Stimulated activated CD8-positive, alpha-beta memory T cell treated with anti-CD3 and anti-CD28 coated beads, Interleukin-12 subunit alpha, Interleukin-12 subunit beta, amount 100 ng/mL, for 1 hour (primary cell): ENCODE measurements around the gene MON2.
"Not testable (repeated sequence)": the region's sequence is repeated elsewhere in the genome, so short reads cannot be mapped to it uniquely, and the experiment has no call there.

Experiments
- DNase-seq: peaks from one replicate; pipeline ENCODE4 v3.0.0-alpha.2; 2020; ENCODE audit warnings: low read depth

MON2 gene

GRCh38 chr12:62481843-62482540 is 15.4 kb downstream of the MON2 start:
- DNase-seq, result no peak

DNA sequence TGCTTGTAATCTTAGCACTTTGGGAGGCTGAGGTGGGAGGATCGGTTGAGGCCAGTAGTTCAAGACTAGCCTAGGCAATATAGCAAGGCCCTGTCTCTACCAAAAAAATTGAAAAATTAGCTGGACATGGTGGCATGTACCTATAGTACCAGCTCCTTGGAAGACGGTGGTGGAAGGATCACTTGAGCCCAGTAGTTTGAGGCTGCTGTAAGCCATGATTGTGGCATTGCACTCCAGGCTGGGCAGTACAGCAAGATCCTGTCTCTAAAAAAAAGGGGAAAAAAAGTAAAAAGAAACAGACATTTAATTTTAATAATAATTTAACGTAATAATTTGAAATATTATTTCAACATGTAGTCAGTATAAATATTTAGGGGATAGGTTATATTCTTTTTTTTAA is 16.1 kb downstream of the MON2 start:
- no peak for DNase-seq

- no peak for DNase-seq
Observed at GRCh38 chr12:62484233-62484632, 17.6 kb downstream of the MON2 start.

GRCh38 chr12:62505786-62506185 is 39.2 kb downstream of the MON2 start:
- no peak for DNase-seq

- no peak for DNase-seq
Observed at GRCh38 chr12:62512901-62513300, 46.3 kb downstream of the MON2 start.

DNA sequence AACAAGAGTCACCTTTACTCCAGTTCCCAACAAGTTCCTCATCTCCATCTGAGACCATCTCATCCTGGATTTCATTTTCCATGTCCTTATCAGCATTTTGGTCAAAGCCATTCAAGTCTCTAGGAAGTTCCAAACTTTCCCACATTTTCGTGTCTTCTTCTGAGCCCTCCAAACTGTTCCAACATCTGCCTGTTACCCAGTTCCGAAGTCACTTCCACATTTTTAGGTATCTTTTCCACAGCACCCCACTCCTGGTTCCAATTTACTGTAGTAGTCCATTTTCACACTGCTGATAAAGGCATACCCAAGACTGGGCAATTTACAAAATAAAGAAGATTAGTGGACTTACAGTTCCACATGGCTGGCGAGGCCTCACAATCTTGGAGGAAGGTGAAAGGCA is 47.5 kb downstream of the MON2 start:
- DNase-seq, result not testable (repeated sequence)

- DNase-seq, result no peak
Observed at GRCh38 chr12:62516927-62517326, 50.3 kb downstream of the MON2 start.

DNA sequence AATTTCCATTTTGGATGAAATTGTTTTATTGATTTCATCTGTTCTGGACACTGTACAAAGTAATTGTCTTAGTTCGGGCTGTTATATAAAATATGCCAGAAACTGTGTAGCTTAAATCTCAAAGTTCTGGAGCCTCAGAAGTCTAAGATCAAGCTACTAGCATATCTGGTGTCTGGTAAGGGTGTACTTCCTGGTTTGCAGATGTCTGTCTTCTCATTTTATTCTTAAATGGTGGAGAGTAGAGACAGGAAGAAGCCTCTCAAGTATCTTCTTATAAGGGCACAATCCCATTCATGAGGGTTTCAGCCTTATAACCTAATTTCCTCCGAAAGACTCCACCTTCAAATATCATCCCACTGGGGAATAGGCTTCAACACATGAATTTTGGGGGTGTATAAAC is 51.3 kb downstream of the MON2 start:
- DNase-seq, result no peak

GRCh38 chr12:62519043-62519442 is 52.4 kb downstream of the MON2 start:
- DNase-seq, result no peak

DNA sequence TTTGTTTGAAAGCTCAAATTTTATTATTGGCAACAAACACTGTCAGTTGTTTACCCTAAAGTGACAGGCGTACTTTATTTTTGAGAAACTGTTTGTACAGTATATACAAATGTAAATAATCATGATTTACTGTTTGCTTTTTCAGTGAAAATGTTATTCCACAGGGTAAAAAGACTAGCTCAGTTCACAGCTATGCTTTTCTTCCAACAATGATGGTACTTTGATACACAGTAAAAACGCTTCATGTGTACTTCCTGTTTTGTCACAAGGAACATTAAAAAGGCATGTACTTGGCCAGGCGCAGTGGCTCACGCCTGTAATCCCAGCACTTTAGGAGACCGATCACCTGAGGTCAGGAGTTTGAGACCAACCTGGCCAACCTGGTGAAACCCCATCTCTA is 53.7 kb downstream of the MON2 start:
- no peak for DNase-seq

DNA sequence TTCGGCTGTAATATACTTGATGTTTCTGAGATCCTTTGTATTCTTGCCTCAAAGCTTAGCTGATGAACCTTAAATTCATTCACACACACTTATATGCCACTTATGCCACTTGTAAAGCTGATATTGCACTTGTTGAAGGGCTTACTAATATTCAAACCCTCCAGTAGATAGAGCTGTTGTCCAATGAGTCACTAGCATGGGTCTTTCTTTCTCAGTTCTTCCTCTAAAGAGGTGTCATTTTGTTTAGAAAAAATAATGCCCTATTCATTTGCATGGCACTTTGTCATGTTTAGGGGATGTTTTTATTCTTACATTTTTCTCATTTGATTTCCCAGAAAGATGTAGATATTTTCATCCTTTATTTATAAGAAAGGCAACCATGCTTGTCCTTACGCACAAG is 56.4 kb downstream of the MON2 start:
- no peak for DNase-seq

DNA sequence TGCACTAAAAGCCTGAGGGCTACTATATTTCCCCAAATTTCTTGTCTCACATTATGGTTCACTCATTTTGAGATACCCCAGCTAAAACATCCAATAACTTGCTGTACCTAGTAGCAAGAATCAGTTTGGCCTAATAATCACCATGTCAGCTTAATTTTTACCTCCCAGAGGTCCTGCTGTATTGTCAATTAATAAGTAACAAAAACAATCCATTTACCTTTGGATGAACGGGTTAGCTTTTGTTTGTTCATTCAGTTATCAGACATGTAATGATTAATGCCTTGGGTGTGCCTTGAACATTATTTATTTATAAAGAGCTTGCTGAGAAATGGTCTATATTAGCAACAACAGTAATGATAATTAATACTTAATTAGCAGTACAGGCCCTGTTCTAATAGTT is 57.0 kb downstream of the MON2 start:
- no peak for DNase-seq

DNA sequence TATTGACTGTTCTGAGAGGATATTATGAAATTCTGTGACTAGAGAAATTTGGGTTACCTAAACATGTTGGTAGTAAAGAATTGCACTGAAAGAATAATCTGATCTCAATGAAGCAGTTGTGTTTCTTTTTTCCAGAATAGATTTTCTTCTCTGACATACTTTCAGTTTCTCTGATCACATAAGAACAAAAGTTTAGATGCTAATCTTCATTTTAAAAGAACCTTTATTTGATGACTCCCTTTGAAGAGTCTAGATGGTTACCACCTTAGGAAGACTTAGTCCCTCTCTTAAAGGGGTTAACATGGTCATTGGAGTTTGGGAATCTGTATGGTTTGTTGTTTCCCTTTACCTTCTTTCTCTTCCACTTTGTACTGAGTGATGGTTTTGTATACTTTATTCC is 58.6 kb downstream of the MON2 start:
- no peak for DNase-seq

- no peak for DNase-seq
Observed at GRCh38 chr12:62530596-62530995, 64.0 kb downstream of the MON2 start.

DNA sequence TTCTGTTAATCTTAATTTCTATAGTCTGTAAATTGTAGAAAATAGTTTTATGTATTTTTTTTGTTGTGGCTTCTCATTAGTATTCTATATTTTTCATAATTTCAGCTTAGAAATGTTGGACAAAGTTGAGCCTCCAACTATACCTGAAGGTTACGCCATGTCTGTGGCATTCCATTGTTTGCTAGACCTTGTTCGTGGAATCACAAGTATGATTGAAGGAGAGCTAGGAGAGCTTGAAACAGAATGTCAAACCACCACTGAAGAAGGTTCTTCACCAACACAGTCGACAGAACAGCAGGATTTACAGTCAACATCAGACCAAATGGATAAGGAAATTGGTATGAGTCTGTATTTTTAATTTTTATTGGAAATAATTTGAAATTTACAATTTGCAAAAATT is 65.7 kb downstream of the MON2 start:
- DNase-seq, result no peak

DNA sequence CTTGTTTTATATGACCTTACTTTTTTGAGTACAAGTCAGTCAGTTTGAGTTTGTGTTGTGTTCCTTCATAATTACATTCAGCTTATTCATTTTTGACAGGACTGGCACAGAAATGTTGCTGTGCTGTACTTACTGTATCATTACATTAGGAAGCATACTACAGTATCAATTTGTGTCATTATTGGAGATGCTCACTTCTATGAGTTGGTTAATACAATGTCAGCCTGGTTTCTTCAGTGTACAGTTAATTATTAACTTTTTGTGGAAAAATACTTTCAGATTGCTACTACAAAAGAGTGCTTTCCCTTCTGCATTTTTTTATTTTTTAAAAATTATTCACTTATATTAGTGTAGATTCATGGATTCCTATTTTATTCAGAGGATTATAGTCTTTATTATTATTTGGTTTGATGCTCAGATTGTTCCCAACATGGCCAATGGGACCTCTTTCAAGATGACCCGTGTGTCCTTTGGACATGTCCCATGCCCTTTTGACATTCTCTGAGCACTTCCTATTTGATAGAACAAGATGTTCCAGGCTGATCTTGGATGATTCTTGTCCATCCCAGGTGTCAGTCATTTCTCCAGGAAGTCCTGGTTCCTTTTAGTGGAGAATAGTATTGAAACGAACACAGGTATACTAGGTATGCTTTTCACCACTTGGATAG is 66.6 kb downstream of the MON2 start:
- DNase-seq, result no peak

- DNase-seq, result no peak
Observed at GRCh38 chr12:62533755-62534107, 67.1 kb downstream of the MON2 start.

GRCh38 chr12:62536546-62536945 is 69.9 kb downstream of the MON2 start:
- DNase-seq, result no peak

- DNase-seq, result no peak
Observed at GRCh38 chr12:62537551-62537950, 70.9 kb downstream of the MON2 start.

DNA sequence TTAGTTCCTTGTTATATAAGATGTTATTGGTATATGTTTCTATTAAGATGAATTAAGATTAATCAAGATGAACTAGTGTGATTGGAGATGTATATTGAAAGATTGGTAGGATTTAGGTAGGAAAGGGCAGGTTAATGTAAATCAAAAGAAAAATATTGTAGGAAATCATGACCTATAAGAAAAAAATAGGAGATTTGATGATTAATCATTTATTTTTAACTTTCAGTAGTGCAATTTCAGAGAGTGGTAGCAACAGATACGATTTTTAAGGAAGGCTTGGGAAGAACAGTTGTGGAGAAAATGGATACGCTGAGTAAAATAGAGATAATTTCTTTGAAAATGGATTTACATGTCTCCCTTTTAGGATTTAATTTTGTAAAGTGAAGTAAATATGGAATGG is 73.7 kb downstream of the MON2 start:
- DNase-seq, result no peak

GRCh38 chr12:62542814-62543213 is 76.2 kb downstream of the MON2 start:
- DNase-seq, result no peak

GRCh38 chr12:62543324-62543723 is 76.7 kb downstream of the MON2 start:
- no peak for DNase-seq

DNA sequence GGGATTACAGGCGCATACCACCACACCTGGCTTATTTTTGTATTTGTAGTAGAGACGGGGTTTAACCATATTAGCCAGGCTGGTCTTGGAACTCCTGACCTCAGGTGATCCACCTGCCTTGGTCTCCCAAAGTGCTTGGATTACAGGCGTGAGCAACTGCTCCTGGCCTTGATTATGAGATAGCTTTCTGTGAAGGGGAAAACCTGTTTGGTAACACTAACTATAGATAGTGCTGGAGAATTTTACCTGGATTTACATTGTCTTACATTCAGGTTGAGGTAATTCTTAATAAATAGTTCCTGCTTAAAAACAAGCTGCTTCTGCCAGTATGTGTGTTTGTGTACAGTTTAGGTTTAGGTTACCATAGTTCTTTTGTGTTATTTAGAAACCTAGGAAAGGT is 77.1 kb downstream of the MON2 start:
- DNase-seq, result no peak

- no peak for DNase-seq
Observed at GRCh38 chr12:62552906-62553556, 86.4 kb downstream of the MON2 start.
